Measurements from ENCODE around the gene ZNF414.

Gene ZNF414

DNA sequence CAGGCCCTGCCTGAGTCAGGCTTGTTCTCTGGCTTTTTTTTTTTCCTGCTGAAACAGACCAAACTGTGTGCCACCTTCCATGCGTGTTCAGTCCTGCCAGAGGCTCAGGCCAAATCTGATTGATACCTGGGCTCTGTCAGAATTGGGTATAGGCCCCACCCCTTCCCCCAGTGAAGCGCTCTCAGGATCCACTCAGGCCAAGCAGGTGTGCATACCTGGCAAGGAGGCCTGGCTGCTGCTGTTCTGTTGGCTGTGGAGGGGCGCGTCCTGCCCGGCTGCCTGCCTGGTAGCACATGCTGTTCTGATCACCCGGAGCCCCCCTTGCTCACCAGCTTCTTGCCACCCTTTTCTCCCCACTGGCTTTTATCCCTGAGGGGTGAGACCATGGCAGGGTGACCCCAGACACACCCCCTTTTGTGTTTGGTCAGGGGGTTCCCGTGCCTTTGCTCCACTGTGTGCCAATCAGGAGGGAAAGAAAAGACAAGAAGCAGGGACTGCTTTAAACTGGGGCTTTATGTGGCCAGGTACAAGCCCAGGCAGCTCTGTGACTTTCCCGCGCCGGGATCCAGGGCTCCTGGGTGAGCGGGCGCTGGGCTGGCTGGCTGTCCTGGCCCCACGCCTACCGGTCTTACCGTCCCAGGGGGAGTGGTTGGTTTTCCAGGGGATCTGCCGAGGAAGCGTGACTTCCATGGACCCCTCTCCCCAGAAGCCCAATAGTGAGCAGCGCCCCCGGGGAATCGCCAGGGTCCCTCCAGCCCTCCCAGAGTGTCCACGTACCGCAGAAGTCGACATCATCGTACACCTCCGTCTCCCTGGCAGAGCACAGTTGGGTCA is 24.2 kb downstream of the ZNF414 start:
- ATAC-seq (no peak), DNase-seq (no peak)
- Mint-ChIP-seq H3K4me1 (peaks cover 39% of the 10 kb centered on the region), H3K36me3 (ENCODE audit: low read depth) (peaks cover 33% of the 10 kb centered on the region), H3K9me3 (no peaks in the 10 kb centered on the region), H3K27me3 (no peaks in the 10 kb centered on the region), H3K27ac (no peak overlapping the region), H3K4me3 (no peak overlapping the region)

- Mint-ChIP-seq H3K36me3 (ENCODE audit: low read depth) (peaks cover 45% of the 10 kb centered on the region), H3K9me3 (no peaks in the 10 kb centered on the region), H3K27ac (peak overlapping the region; percentile 92), H3K4me1 (peaks cover 35% of the 10 kb centered on the region), H3K27me3 (no peaks in the 10 kb centered on the region), H3K4me3 (no peak overlapping the region)
- no peak for ATAC-seq
- no peak for DNase-seq
Observed at GRCh38 chr19:8488365-8488764, 25.6 kb downstream of the ZNF414 start.

DNA sequence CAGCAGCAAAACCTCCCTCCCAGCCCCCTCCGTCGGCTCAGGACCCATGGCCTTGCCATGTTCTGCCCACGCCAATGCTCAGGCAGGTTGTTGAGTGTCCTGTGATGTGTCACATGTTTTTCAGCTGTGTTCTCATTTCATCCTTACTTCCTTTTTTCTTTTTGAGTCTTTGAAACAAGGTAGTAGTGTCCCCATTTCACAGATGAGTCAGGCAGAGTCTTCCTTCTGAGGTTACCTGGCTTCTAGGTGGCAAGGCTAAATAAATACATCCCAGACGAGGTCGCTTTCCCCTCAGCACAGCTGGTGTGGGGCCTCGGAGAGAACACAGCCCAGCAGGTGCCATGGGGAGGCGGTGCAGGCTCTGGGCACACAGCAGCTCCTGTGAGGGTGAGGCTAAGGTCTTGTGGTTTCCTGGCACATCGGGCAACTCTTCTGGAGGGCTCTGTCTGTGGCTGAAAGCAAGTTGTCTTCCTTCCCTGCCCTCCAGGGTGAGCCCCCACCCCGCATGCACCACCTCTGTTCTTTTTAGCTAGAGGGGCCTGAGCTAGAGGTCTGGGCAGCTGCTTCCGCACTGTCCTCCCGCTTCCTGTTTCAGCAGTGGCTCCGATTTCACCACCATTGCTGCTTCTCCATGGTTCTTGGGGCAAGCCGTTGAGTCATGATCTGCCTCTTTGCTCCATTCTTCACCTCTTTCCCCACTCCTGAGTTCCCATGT is 26.7 kb downstream of the ZNF414 start:
- H3K27ac Mint-ChIP-seq, result peak overlapping the region; percentile 92
- peaks cover 52% of the 10 kb centered on the region for H3K36me3 Mint-ChIP-seq (ENCODE audit: low read depth)
- ATAC-seq (peak; percentile 74), DNase-seq (peak; percentile 52)
- no peaks in the 10 kb centered on the region for H3K9me3 Mint-ChIP-seq
- no peaks in the 10 kb centered on the region for H3K27me3 Mint-ChIP-seq
- H3K4me1 Mint-ChIP-seq, result peaks cover 37% of the 10 kb centered on the region
- peak overlapping the region; percentile 1 for H3K4me3 Mint-ChIP-seq

DNA sequence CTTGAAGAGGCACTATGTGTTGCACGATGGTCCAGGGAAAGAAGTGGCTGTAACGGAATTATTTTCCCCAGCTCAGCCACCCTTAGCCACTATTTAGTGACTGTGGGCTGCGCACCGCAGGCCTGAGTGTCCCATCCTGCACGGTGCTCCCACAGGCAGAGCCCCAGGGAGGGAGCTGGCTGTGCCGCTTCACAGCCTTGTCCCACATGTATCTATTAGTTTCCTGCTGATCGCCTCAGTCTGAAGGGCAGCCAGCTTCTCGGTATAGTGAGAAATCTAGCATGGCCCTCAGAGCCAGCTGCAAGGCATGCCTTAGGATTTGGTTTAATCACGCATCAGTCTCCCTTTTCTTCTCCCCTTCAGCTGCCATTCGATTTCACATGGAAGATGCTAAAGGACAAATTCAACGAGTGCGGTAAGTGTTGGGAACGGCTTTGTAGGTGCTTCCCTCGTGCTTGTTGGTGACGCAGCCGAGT is 27.3 kb downstream of the ZNF414 start:
- ATAC-seq, result no peak
- H3K4me3 Mint-ChIP-seq, result peak overlapping the region; percentile 1
- no peaks in the 10 kb centered on the region for H3K9me3 Mint-ChIP-seq
- H3K27ac Mint-ChIP-seq, result peak overlapping the region; percentile 92
- peaks cover 40% of the 10 kb centered on the region for H3K4me1 Mint-ChIP-seq
- DNase-seq, result no peak
- H3K27me3 Mint-ChIP-seq, result no peaks in the 10 kb centered on the region
- peaks cover 56% of the 10 kb centered on the region for H3K36me3 Mint-ChIP-seq (ENCODE audit: low read depth)

- H3K36me3 Mint-ChIP-seq (ENCODE audit: low read depth), result peaks cover 65% of the 10 kb centered on the region
- H3K9me3 Mint-ChIP-seq, result no peaks in the 10 kb centered on the region
- peak overlapping the region; percentile 92 for H3K27ac Mint-ChIP-seq
Observed at GRCh38 chr19:8485561-8486371, 28.2 kb downstream of the ZNF414 start.

GRCh38 chr19:8484331-8484894 is 29.6 kb downstream of the ZNF414 start:
- ATAC-seq (no peak), DNase-seq (no peak)
- Mint-ChIP-seq H3K36me3 (ENCODE audit: low read depth) (peaks cover 71% of the 10 kb centered on the region), H3K4me3 (no peak overlapping the region), H3K9me3 (no peaks in the 10 kb centered on the region), H3K27me3 (no peaks in the 10 kb centered on the region), H3K27ac (no peak overlapping the region), H3K4me1 (peaks cover 55% of the 10 kb centered on the region)

More at GRCh38 chr19:8485561-8486371, 28.2 kb downstream of the ZNF414 start:
- ATAC-seq (no peak), DNase-seq (no peak)
- Mint-ChIP-seq H3K4me1 (peaks cover 48% of the 10 kb centered on the region), H3K4me3 (no peak overlapping the region), H3K27me3 (no peaks in the 10 kb centered on the region)

- no peak overlapping the region for H3K4me3 Mint-ChIP-seq
- H3K27ac Mint-ChIP-seq, result peak overlapping the region; percentile 2
- ATAC-seq, result no peak
- no peaks in the 10 kb centered on the region for H3K27me3 Mint-ChIP-seq
- peaks cover 73% of the 10 kb centered on the region for H3K36me3 Mint-ChIP-seq (ENCODE audit: low read depth)
- no peaks in the 10 kb centered on the region for H3K9me3 Mint-ChIP-seq
- DNase-seq, result no peak
- H3K4me1 Mint-ChIP-seq, result peaks cover 66% of the 10 kb centered on the region
Observed at GRCh38 chr19:8483165-8483564, 30.8 kb downstream of the ZNF414 start.

GRCh38 chr19:8482696-8483095 is 31.3 kb downstream of the ZNF414 start:
- Mint-ChIP-seq H3K4me3 (no peak overlapping the region), H3K27me3 (no peaks in the 10 kb centered on the region), H3K4me1 (peaks cover 66% of the 10 kb centered on the region), H3K9me3 (no peaks in the 10 kb centered on the region), H3K36me3 (ENCODE audit: low read depth) (peaks cover 73% of the 10 kb centered on the region), H3K27ac (peak overlapping the region; percentile 2)
- ATAC-seq (no peak), DNase-seq (no peak)

GRCh38 chr19:8481616-8482015 is 32.4 kb downstream of the ZNF414 start:
- Mint-ChIP-seq H3K4me3 (no peak overlapping the region), H3K4me1 (peaks cover 65% of the 10 kb centered on the region), H3K9me3 (no peaks in the 10 kb centered on the region), H3K36me3 (ENCODE audit: low read depth) (peaks cover 71% of the 10 kb centered on the region), H3K27me3 (no peaks in the 10 kb centered on the region), H3K27ac (peak overlapping the region; percentile 70)
- ATAC-seq (no peak), DNase-seq (no peak)

GRCh38 chr19:8481201-8481600 is 32.8 kb downstream of the ZNF414 start:
- ATAC-seq (peak; percentile 9), DNase-seq (no peak)
- Mint-ChIP-seq H3K36me3 (ENCODE audit: low read depth) (peaks cover 70% of the 10 kb centered on the region), H3K27ac (peak overlapping the region; percentile 70), H3K27me3 (no peaks in the 10 kb centered on the region), H3K4me1 (peaks cover 65% of the 10 kb centered on the region), H3K9me3 (no peaks in the 10 kb centered on the region), H3K4me3 (no peak overlapping the region)

- no peak for DNase-seq
- H3K27me3 Mint-ChIP-seq, result no peaks in the 10 kb centered on the region
- no peaks in the 10 kb centered on the region for H3K9me3 Mint-ChIP-seq
- no peak for ATAC-seq
- H3K36me3 Mint-ChIP-seq (ENCODE audit: low read depth), result peaks cover 74% of the 10 kb centered on the region
- no peak overlapping the region for H3K4me3 Mint-ChIP-seq
- H3K27ac Mint-ChIP-seq, result peak overlapping the region; percentile 40
- H3K4me1 Mint-ChIP-seq, result peaks cover 70% of the 10 kb centered on the region
Observed at GRCh38 chr19:8478598-8478997, 35.4 kb downstream of the ZNF414 start.

DNA sequence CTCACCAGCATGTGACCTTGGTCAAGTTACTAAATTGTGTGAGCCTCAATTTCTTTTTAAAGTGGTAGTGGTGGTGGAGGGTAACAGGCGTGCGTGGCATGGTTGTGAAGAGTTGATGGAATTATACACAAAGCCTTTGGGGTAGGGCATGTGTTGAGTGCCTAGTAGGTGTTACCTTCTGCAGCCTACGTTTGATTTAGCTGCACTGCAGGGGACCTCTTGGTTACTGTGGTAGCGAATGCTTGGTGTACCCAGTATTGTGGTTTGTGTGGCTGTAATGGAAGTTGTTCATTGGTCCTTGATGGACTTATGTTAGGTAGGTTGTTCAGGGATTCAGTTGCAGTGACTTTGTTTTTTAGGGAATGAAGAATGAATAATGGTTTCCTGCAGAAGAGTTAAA is 36.1 kb downstream of the ZNF414 start:
- Mint-ChIP-seq H3K4me1 (peaks cover 76% of the 10 kb centered on the region), H3K36me3 (ENCODE audit: low read depth) (peaks cover 73% of the 10 kb centered on the region), H3K4me3 (no peak overlapping the region)

GRCh38 chr19:8476524-8476923 is 37.4 kb downstream of the ZNF414 start:
- H3K27me3 Mint-ChIP-seq, result no peaks in the 10 kb centered on the region
- H3K4me3 Mint-ChIP-seq, result no peak overlapping the region
- H3K9me3 Mint-ChIP-seq, result no peaks in the 10 kb centered on the region
- no peak for DNase-seq
- peak; percentile 19 for ATAC-seq
- H3K27ac Mint-ChIP-seq, result peak overlapping the region; percentile 53
- peaks cover 74% of the 10 kb centered on the region for H3K4me1 Mint-ChIP-seq
- peaks cover 72% of the 10 kb centered on the region for H3K36me3 Mint-ChIP-seq (ENCODE audit: low read depth)

More for the DNA sequence above, 36.1 kb downstream of the ZNF414 start:
- H3K27me3 Mint-ChIP-seq, result no peaks in the 10 kb centered on the region
- ATAC-seq (no peak), DNase-seq (no peak)
- peak overlapping the region; percentile 40 for H3K27ac Mint-ChIP-seq
- no peaks in the 10 kb centered on the region for H3K9me3 Mint-ChIP-seq

DNA sequence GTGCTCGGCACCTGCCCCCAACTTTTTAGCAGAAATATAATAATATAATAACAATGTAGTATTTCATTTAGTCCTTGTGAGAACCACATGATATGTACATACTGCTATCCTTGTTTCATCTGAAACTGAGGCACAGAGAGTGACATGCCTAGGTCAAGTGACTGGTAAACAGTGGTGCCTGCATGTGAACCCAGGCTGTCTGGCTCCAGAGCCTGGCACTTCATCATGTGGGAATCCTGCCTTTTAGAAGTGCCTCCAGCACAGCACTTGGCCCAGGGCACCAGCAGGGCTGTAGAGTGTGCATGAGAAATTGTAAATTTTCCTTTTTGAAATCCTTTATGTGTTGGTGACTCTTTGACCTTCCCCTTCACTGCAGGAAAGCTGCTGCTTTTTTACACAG is 39.0 kb downstream of the ZNF414 start:
- DNase-seq (no peak), ATAC-seq (no peak)
- Mint-ChIP-seq H3K4me1 (peaks cover 63% of the 10 kb centered on the region), H3K9me3 (no peaks in the 10 kb centered on the region), H3K27me3 (no peaks in the 10 kb centered on the region), H3K4me3 (no peak overlapping the region), H3K27ac (no peak overlapping the region), H3K36me3 (ENCODE audit: low read depth) (peaks cover 74% of the 10 kb centered on the region)

Measured in activated naive CD8-positive, alpha-beta T cell treated with anti-CD3 and anti-CD28 coated beads, Interleukin-2, amount 50 U/mL, for 24 hours (primary cell).